Cardiac muscle cell (in vitro differentiated cells and primary cell): ENCODE measurements around the gene MAML3. TPM values are rescaled to one million over a fixed set of nuclear protein-coding genes. Genes with fewer than 3 reads are reported as not detected.

Source experiments
- DNase-seq, 2 donors: peaks; one replicate each; pipeline versions ENCODE4 v3.0.0 to v3.0.0-alpha.2; 2010 to 2017; ENCODE audit warnings: low read depth in 1 of 2, low spot score in 1 of 2
- H3K27ac ChIP-seq: fragments of 200-600 bp; sonication (generic); 2 replicates; pipeline ENCODE4 v1.5.1; 2016
- H3K27me3 ChIP-seq: fragments of 200-600 bp; sonication (generic); 2 replicates; pipeline ENCODE4 v1.6.0; 2016; ENCODE audit warnings: control low read depth
- H3K36me3 ChIP-seq: fragments of 200-600 bp; sonication (generic); 2 replicates; pipeline ENCODE4 v1.5.1; 2016; ENCODE audit warnings: control low read depth
- H3K4me1 ChIP-seq: fragments of 200-600 bp; sonication (generic); 2 replicates; pipeline ENCODE4 v1.8.1; 2017; ENCODE audit warnings: low read depth, mild to moderate bottlenecking, mixed run types
- H3K4me3 ChIP-seq: fragments of 200-600 bp; sonication (generic); 2 replicates; pipeline ENCODE4 v1.5.1; 2016; ENCODE audit warnings: mild to moderate bottlenecking
- H3K9me3 ChIP-seq: fragments of 200-600 bp; sonication (generic); 2 replicates; pipeline ENCODE4 v1.5.1; 2017; ENCODE audit warnings: low read depth, mild to moderate bottlenecking, control low read depth
- polyA plus RNA-seq: library from polyadenylated mRNA; unstranded; fragments of >200 nt; fragmentation: Nextera tagmentation; extraction: Ambion mirVana; gene quantifications from 2 replicates; pipeline ENCODE4 v1.2.1, GENCODE V29; 2016
- total RNA-seq: library from RNA; depleted of rRNA; stranded (reverse); fragments of >200 nt; gene quantifications from 2 replicates; pipeline ENCODE4 v1.2.3, GENCODE V29; 2016
- TF ChIP-seq, protein P1 (sequence below): IDR thresholded peaks from 2 replicates; pipeline ENCODE4 v1.5.1; 2012; ENCODE audit warnings: low read depth, mild to moderate bottlenecking, low read length

The MAML3 gene
- total and polyA plus RNA-seq, 2 experiments from 2014 or later = 7.8 to 22.8 TPM

DNA sequence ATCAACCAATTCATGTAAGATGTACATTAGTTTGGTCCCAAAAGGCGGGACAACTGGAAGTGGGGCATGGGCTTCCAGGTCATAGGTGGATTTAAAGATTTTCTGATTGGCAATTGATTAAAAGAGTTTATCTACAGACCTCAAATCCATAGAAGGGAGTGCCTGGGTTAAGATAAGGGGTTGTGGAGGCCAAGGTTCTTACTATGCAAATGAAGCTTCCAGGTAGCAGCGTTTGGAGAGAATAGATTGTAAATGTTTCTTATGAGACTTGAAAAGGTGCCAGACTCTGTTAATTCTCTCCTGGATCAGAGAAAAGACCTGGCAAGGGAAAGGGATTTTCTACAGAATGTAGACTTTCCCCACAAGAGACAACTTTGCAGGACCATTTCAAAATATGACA is 485.9 kb downstream of the MAML3 start:
- no peak for DNase-seq
- no peaks in the 10 kb centered on the region for H3K9me3 ChIP-seq
- peaks cover 43% of the 10 kb centered on the region for H3K4me1 ChIP-seq
- TF ChIP-seq, protein P1, sequence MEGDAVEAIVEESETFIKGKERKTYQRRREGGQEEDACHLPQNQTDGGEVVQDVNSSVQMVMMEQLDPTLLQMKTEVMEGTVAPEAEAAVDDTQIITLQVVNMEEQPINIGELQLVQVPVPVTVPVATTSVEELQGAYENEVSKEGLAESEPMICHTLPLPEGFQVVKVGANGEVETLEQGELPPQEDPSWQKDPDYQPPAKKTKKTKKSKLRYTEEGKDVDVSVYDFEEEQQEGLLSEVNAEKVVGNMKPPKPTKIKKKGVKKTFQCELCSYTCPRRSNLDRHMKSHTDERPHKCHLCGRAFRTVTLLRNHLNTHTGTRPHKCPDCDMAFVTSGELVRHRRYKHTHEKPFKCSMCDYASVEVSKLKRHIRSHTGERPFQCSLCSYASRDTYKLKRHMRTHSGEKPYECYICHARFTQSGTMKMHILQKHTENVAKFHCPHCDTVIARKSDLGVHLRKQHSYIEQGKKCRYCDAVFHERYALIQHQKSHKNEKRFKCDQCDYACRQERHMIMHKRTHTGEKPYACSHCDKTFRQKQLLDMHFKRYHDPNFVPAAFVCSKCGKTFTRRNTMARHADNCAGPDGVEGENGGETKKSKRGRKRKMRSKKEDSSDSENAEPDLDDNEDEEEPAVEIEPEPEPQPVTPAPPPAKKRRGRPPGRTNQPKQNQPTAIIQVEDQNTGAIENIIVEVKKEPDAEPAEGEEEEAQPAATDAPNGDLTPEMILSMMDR = no peak
- peak overlapping the region; percentile 99 for H3K27ac ChIP-seq
- no peaks in the 10 kb centered on the region for H3K27me3 ChIP-seq
- H3K4me3 ChIP-seq = no peak overlapping the region
- no peaks in the 10 kb centered on the region for H3K36me3 ChIP-seq

Other genes starting within 250 kb of the MAML3 start
- gene SCOC, start 219.5 kb upstream of the MAML3 start, total RNA-seq = 37.0 and 45.1 TPM in 2 replicates
- 134 and 141 TPM in 2 replicates for gene SCOC, start 219.5 kb upstream of the MAML3 start, polyA plus RNA-seq